ENCODE data around the gene GUCY1A1. TPM values are rescaled to one million over a fixed set of nuclear protein-coding genes. Genes with fewer than 3 reads are reported as not detected.

Gene GUCY1A1
- total RNA-seq, 4 donors from 2014 or later = 29.4 to 45.6 (median 32.7) TPM

GRCh38 chr4:155624478-155624877, 42.2 kb upstream of the GUCY1A1 start:
- Histone ChIP-seq H3K4me3 (no peak overlapping the region), H3K27me3 (no peaks in the 10 kb centered on the region), H3K9me3 (no peaks in the 10 kb centered on the region), H3K36me3 (no peaks in the 10 kb centered on the region), H3K4me1 (peaks cover 0 to 1% (median 0%) of the 10 kb centered on the region in 4 donors), H3K27ac (no peak overlapping the region)
- in situ Hi-C loops (cut with MboI; ENCODE audit: low pct_ligation_motif_present in 1 of 4, low pct_unique_long_range_greater_than_20kb in 1 of 4, low sequenced_read_pairs in 3 of 4) = no loop called here
- TF ChIP-seq CTCF (IDR thresholded peaks at IDR 0.05) = no peak
- no peak for TF ChIP-seq POLR2A (IDR thresholded peaks at IDR 0.05)
- no peak for TF ChIP-seq POLR2AphosphoS5 (IDR thresholded peaks at IDR 0.05)
- no peak for TF ChIP-seq EP300 (IDR thresholded peaks at IDR 0.05; ENCODE audit: low read depth)
- DNase-seq = no peak
- intact Hi-C loops (cut with DNase I; ENCODE audit: low total_unique reads) = no loop called here

- H3K27ac ChIP-seq = no peak overlapping the region
- no peak for TF ChIP-seq CTCF (IDR thresholded peaks at IDR 0.05)
- TF ChIP-seq EP300 (IDR thresholded peaks at IDR 0.05; ENCODE audit: low read depth) = no peak
- TF ChIP-seq POLR2AphosphoS5 (IDR thresholded peaks at IDR 0.05) = no peak
- no peak for TF ChIP-seq POLR2A (IDR thresholded peaks at IDR 0.05)
- H3K4me1 ChIP-seq = peaks cover 0 to 14% (median 0%) of the 10 kb centered on the region in 4 donors
- WGBS, 2 donors (ENCODE audit: low coverage in 1 of 2) = 77 to 88% methylated on average over 3 of the region's 3 CpGs
- in situ Hi-C loops (cut with MboI; ENCODE audit: low pct_ligation_motif_present in 1 of 4, low pct_unique_long_range_greater_than_20kb in 1 of 4, low sequenced_read_pairs in 3 of 4) = no loop called here
- no peaks in the 10 kb centered on the region for H3K36me3 ChIP-seq
- no peak overlapping the region for H3K4me3 ChIP-seq
- DNase-seq = no peak
- no peaks in the 10 kb centered on the region for H3K27me3 ChIP-seq
- intact Hi-C loops (cut with DNase I; ENCODE audit: low total_unique reads) = no loop called here
- no peaks in the 10 kb centered on the region for H3K9me3 ChIP-seq
These were observed 40.1 kb upstream of the GUCY1A1 start for GRCh38 chr4:155626561-155626960.

GRCh38 chr4:155629183-155629825, 37.3 kb upstream of the GUCY1A1 start:
- no peak overlapping the region for H3K4me3 ChIP-seq
- H3K4me1 ChIP-seq = peaks cover 0 to 14% (median 0%) of the 10 kb centered on the region in 4 donors
- DNase-seq = no peak
- no peaks in the 10 kb centered on the region for H3K36me3 ChIP-seq
- in situ Hi-C loops (cut with MboI; ENCODE audit: low pct_ligation_motif_present in 1 of 4, low pct_unique_long_range_greater_than_20kb in 1 of 4, low sequenced_read_pairs in 3 of 4) (no loop called here), intact Hi-C loops (cut with DNase I; ENCODE audit: low total_unique reads) (no loop called here)
- H3K9me3 ChIP-seq = no peaks in the 10 kb centered on the region
- peak overlapping the region in 2 of 4 donors; percentile 36 to 45 for H3K27ac ChIP-seq
- WGBS, 2 donors (ENCODE audit: low coverage in 1 of 2) = 58 to 75% methylated on average over 3 of the region's 3 CpGs
- no peak for TF ChIP-seq POLR2A (IDR thresholded peaks at IDR 0.05)
- TF ChIP-seq POLR2AphosphoS5 (IDR thresholded peaks at IDR 0.05) = no peak
- no peak for TF ChIP-seq EP300 (IDR thresholded peaks at IDR 0.05; ENCODE audit: low read depth)
- no peak for TF ChIP-seq CTCF (IDR thresholded peaks at IDR 0.05)
- H3K27me3 ChIP-seq = no peaks in the 10 kb centered on the region

- intact Hi-C loops (cut with DNase I; ENCODE audit: low total_unique reads) = no loop called here
- Histone ChIP-seq H3K9me3 (no peaks in the 10 kb centered on the region), H3K27me3 (no peaks in the 10 kb centered on the region), H3K36me3 (no peaks in the 10 kb centered on the region), H3K27ac (peak overlapping the region in 2 of 4 donors; percentile 36 to 45), H3K4me1 (peaks cover 0 to 14% (median 0%) of the 10 kb centered on the region in 4 donors), H3K4me3 (no peak overlapping the region)
- no peak for TF ChIP-seq POLR2A (IDR thresholded peaks at IDR 0.05)
- no peak for TF ChIP-seq EP300 (IDR thresholded peaks at IDR 0.05; ENCODE audit: low read depth)
- no peak for TF ChIP-seq CTCF (IDR thresholded peaks at IDR 0.05)
- TF ChIP-seq POLR2AphosphoS5 (IDR thresholded peaks at IDR 0.05) = no peak
- no peak for DNase-seq
- in situ Hi-C loops (cut with MboI; ENCODE audit: low pct_ligation_motif_present in 1 of 4, low pct_unique_long_range_greater_than_20kb in 1 of 4, low sequenced_read_pairs in 3 of 4) = no loop called here
- 50 to 57% methylated on average over 1 of the region's 1 CpG for WGBS, 2 donors (ENCODE audit: low coverage in 1 of 2)
These were observed 36.7 kb upstream of the GUCY1A1 start for GRCh38 chr4:155629956-155630355.
